HepG2 (cell line): ENCODE measurements around the gene VPS13C. TPM values are rescaled to one million over a fixed set of nuclear protein-coding genes. Genes with fewer than 3 reads are reported as not detected.

Experiments
- ISL2 ChIP-seq: sonication (generic); formaldehyde crosslinking; IDR thresholded peaks from 2 replicates; pipeline ENCODE4 v1.5.0; 2020; ENCODE audit warnings: missing genetic modification reagents
- PHF21A ChIP-seq: sonication (generic); formaldehyde crosslinking; IDR thresholded peaks from 2 replicates; pipeline ENCODE4 v1.5.0; 2020; ENCODE audit warnings: mild to moderate bottlenecking, missing genetic modification reagents
- PHF5A ChIP-seq: IDR thresholded peaks from one replicate; pipeline ENCODE4 v1.6.1; 2018; ENCODE audit warnings: low read depth, missing genetic modification reagents; ENCODE audit not compliant: unreplicated experiment
- ZNF556 ChIP-seq: sonication (generic); formaldehyde crosslinking; IDR thresholded peaks from 2 replicates; pipeline ENCODE4 v1.4.0; 2020; ENCODE audit warnings: mild to moderate bottlenecking, missing genetic modification reagents, borderline replicate concordance
- ZNF607 ChIP-seq: sonication (generic); formaldehyde crosslinking; IDR thresholded peaks from 2 replicates; pipeline ENCODE4 v1.5.1; 2020; ENCODE audit warnings: missing genetic modification reagents, mild to moderate bottlenecking, borderline replicate concordance
- polyA plus RNA-seq, 8 experiments: library from polyadenylated mRNA; depleted of rRNA in 3 of 8; stranded (reverse) in 7 of 8; unstranded in 1 of 8; fragments of >200 nt; fragmentation: Illumina TruSeq in 4 of 8; extraction: Trizol in 4 of 8; gene quantifications; 2 replicates each; pipeline versions ENCODE4 v1.2.1 to v1.2.3, GENCODE V29; 2011 to 2016; ENCODE audit warnings: low read depth in 4 of 8, missing spikeins in 1 of 8, mixed read lengths in 1 of 8; ENCODE audit not compliant: insufficient read depth in 1 of 8
- total RNA-seq, 5 experiments: library from RNA; depleted of rRNA; stranded (reverse); fragments of >200 nt; fragmentation: Illumina TruSeq; extraction: Trizol; gene quantifications; 2 replicates each; pipeline ENCODE4 v1.2.3, GENCODE V29; 2016; ENCODE audit warnings: low read depth in 1 of 5
- TF ChIP-seq, protein P1 (sequence below): sonication (generic); formaldehyde crosslinking; IDR thresholded peaks from 2 replicates; pipeline ENCODE4 v1.4.0; 2020; ENCODE audit warnings: missing genetic modification reagents
- TF ChIP-seq, protein P2 (sequence below): sonication (generic); formaldehyde crosslinking; IDR thresholded peaks from 2 replicates; pipeline ENCODE4 v1.4.0; 2020; ENCODE audit warnings: missing genetic modification reagents
- TF ChIP-seq, protein P3 (sequence below): sonication (generic); formaldehyde crosslinking; IDR thresholded peaks from 2 replicates; pipeline ENCODE4 v1.5.0; 2020; ENCODE audit warnings: mild to moderate bottlenecking, missing genetic modification reagents
- TF ChIP-seq, protein P4 (sequence below): IDR thresholded peaks from 2 replicates; pipeline ENCODE4 v1.6.1; 2018; ENCODE audit warnings: missing genetic modification reagents, mild to moderate bottlenecking, missing compliant biosample characterization
- TF ChIP-seq, protein P5 (sequence below): sonication (generic); formaldehyde crosslinking; conservative IDR thresholded peaks from 2 replicates; pipeline ENCODE4 v1.8.0; 2022; ENCODE audit warnings: missing genetic modification reagents
- TF ChIP-seq, protein P6 (sequence below): sonication (generic); formaldehyde crosslinking; IDR thresholded peaks from 2 replicates; pipeline ENCODE4 v1.4.0; 2020; ENCODE audit warnings: low read depth, missing genetic modification reagents

Gene VPS13C
- total and polyA plus RNA-seq, 2 of the 13 experiments (the other 11 are each of a cell fraction or from before 2014, with no cell fraction given): 10.9 to 26.8 TPM

DNA sequence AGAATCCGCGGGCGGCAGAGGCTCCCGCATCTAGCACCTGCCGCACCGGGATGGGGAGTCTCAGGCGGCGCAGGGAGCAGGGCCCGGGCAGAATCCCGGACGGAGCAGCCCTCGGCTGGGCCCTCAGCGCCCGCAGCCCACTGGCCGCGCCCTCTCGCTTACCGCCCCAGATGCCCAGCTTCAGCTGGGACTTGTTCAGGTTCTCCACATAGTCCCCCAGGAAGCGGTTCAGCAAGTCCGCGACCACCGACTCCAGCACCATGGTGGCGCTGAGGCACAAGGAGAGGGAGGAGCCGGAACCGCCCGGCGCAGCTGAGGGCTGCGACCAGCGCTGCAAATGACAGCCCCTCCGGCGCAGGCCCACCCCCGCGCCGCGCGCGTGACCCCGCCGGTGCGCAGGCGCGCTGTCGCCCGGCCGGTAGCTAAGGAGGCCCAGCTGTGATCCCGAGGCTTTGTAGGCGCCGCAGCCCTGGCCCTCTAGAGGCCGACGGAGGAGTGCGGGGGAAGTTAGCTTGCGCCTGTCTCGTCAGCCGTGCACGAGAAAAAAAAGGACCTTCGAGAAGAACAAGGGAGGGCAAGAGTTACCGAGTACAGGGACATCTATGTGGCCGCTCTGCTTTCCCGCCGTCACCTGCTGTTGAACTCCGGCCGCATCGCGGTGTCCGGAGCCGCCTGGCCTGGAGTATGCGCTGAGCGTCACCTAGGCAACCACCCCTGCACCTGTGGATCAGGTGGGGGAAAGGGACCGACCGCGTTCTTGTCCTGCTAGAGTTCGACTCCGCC is at the start of gene VPS13C (continued):
- TF ChIP-seq, protein P1, sequence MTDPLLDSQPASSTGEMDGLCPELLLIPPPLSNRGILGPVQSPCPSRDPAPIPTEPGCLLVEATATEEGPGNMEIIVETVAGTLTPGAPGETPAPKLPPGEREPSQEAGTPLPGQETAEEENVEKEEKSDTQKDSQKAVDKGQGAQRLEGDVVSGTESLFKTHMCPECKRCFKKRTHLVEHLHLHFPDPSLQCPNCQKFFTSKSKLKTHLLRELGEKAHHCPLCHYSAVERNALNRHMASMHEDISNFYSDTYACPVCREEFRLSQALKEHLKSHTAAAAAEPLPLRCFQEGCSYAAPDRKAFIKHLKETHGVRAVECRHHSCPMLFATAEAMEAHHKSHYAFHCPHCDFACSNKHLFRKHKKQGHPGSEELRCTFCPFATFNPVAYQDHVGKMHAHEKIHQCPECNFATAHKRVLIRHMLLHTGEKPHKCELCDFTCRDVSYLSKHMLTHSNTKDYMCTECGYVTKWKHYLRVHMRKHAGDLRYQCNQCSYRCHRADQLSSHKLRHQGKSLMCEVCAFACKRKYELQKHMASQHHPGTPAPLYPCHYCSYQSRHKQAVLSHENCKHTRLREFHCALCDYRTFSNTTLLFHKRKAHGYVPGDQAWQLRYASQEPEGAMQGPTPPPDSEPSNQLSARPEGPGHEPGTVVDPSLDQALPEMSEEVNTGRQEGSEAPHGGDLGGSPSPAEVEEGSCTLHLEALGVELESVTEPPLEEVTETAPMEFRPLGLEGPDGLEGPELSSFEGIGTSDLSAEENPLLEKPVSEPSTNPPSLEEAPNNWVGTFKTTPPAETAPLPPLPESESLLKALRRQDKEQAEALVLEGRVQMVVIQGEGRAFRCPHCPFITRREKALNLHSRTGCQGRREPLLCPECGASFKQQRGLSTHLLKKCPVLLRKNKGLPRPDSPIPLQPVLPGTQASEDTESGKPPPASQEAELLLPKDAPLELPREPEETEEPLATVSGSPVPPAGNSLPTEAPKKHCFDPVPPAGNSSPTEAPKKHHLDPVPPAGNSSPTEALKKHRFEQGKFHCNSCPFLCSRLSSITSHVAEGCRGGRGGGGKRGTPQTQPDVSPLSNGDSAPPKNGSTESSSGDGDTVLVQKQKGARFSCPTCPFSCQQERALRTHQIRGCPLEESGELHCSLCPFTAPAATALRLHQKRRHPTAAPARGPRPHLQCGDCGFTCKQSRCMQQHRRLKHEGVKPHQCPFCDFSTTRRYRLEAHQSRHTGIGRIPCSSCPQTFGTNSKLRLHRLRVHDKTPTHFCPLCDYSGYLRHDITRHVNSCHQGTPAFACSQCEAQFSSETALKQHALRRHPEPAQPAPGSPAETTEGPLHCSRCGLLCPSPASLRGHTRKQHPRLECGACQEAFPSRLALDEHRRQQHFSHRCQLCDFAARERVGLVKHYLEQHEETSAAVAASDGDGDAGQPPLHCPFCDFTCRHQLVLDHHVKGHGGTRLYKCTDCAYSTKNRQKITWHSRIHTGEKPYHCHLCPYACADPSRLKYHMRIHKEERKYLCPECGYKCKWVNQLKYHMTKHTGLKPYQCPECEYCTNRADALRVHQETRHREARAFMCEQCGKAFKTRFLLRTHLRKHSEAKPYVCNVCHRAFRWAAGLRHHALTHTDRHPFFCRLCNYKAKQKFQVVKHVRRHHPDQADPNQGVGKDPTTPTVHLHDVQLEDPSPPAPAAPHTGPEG (CRISPR knock-in tag): peak; percentile 92
- TF ChIP-seq ZNF607 (CRISPR knock-in tag): no peak
- TF ChIP-seq, protein P2, sequence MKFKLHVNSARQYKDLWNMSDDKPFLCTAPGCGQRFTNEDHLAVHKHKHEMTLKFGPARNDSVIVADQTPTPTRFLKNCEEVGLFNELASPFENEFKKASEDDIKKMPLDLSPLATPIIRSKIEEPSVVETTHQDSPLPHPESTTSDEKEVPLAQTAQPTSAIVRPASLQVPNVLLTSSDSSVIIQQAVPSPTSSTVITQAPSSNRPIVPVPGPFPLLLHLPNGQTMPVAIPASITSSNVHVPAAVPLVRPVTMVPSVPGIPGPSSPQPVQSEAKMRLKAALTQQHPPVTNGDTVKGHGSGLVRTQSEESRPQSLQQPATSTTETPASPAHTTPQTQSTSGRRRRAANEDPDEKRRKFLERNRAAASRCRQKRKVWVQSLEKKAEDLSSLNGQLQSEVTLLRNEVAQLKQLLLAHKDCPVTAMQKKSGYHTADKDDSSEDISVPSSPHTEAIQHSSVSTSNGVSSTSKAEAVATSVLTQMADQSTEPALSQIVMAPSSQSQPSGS (CRISPR knock-in tag): peak; percentile 49; the same call in 1 of the 2 replicates
- TF ChIP-seq, protein P3, sequence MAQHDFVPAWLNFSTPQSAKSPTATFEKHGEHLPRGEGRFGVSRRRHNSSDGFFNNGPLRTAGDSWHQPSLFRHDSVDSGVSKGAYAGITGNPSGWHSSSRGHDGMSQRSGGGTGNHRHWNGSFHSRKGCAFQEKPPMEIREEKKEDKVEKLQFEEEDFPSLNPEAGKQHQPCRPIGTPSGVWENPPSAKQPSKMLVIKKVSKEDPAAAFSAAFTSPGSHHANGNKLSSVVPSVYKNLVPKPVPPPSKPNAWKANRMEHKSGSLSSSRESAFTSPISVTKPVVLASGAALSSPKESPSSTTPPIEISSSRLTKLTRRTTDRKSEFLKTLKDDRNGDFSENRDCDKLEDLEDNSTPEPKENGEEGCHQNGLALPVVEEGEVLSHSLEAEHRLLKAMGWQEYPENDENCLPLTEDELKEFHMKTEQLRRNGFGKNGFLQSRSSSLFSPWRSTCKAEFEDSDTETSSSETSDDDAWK (CRISPR knock-in tag): no peak
- TF ChIP-seq PHF21A: peak; percentile 78; the same call in 1 of the 2 replicates
- TF ChIP-seq ZNF556 (CRISPR knock-in tag): peak; percentile 53; the same call in 1 of the 2 replicates
- TF ChIP-seq, protein P4, sequence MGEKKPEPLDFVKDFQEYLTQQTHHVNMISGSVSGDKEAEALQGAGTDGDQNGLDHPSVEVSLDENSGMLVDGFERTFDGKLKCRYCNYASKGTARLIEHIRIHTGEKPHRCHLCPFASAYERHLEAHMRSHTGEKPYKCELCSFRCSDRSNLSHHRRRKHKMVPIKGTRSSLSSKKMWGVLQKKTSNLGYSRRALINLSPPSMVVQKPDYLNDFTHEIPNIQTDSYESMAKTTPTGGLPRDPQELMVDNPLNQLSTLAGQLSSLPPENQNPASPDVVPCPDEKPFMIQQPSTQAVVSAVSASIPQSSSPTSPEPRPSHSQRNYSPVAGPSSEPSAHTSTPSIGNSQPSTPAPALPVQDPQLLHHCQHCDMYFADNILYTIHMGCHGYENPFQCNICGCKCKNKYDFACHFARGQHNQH (CRISPR knock-in tag): peak; percentile 50; the same call in 1 of the 2 replicates
- TF ChIP-seq, protein P5, sequence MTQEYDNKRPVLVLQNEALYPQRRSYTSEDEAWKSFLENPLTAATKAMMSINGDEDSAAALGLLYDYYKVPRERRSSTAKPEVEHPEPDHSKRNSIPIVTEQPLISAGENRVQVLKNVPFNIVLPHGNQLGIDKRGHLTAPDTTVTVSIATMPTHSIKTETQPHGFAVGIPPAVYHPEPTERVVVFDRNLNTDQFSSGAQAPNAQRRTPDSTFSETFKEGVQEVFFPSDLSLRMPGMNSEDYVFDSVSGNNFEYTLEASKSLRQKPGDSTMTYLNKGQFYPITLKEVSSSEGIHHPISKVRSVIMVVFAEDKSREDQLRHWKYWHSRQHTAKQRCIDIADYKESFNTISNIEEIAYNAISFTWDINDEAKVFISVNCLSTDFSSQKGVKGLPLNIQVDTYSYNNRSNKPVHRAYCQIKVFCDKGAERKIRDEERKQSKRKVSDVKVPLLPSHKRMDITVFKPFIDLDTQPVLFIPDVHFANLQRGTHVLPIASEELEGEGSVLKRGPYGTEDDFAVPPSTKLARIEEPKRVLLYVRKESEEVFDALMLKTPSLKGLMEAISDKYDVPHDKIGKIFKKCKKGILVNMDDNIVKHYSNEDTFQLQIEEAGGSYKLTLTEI (CRISPR knock-in tag): no peak
- TF ChIP-seq ISL2 (CRISPR knock-in tag): peak; percentile 32
- TF ChIP-seq, protein P6, sequence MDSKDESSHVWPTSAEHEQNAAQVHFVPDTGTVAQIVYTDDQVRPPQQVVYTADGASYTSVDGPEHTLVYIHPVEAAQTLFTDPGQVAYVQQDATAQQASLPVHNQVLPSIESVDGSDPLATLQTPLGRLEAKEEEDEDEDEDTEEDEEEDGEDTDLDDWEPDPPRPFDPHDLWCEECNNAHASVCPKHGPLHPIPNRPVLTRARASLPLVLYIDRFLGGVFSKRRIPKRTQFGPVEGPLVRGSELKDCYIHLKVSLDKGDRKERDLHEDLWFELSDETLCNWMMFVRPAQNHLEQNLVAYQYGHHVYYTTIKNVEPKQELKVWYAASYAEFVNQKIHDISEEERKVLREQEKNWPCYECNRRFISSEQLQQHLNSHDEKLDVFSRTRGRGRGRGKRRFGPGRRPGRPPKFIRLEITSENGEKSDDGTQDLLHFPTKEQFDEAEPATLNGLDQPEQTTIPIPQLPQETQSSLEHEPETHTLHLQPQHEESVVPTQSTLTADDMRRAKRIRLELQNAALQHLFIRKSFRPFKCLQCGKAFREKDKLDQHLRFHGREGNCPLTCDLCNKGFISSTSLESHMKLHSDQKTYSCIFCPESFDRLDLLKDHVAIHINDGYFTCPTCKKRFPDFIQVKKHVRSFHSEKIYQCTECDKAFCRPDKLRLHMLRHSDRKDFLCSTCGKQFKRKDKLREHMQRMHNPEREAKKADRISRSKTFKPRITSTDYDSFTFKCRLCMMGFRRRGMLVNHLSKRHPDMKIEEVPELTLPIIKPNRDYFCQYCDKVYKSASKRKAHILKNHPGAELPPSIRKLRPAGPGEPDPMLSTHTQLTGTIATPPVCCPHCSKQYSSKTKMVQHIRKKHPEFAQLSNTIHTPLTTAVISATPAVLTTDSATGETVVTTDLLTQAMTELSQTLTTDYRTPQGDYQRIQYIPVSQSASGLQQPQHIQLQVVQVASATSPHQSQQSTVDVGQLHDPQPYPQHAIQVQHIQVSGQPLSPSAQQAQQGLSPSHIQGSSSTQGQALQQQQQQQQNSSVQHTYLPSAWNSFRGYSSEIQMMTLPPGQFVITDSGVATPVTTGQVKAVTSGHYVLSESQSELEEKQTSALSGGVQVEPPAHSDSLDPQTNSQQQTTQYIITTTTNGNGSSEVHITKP: 0 out of 2 replicates have a peak, but pooled peaks have one; percentile 25
- no peak for TF ChIP-seq PHF5A
